SJSA1 (cell line): ENCODE results near the gene PRRG3. TPM values are rescaled to one million over a fixed set of nuclear protein-coding genes. Genes with fewer than 3 reads are reported as not detected.

ENCODE experiments used
- DNase-seq, 2 experiments: peaks; one replicate each; pipeline ENCODE4 v3.0.0-alpha.2; 2015 to 2020; ENCODE audit warnings: low spot score in 2 of 2, low read depth in 1 of 2
- H3K27ac ChIP-seq: fragments of 250-450 bp; sonication (Bioruptor Pico); 2 replicates; pipeline ENCODE4 v1.5.1; 2020; ENCODE audit warnings: mild to moderate bottlenecking, moderate library complexity
- H3K27me3 ChIP-seq: fragments of 250-450 bp; sonication (Bioruptor Pico); replicated peaks from 2 replicates; pipeline ENCODE4 v1.5.1; 2020; ENCODE audit warnings: mild to moderate bottlenecking, moderate library complexity
- H3K36me3 ChIP-seq: fragments of 250-450 bp; sonication (Bioruptor Pico); 2 replicates; pipeline ENCODE4 v1.5.1; 2020; ENCODE audit warnings: mild to moderate bottlenecking
- H3K4me1 ChIP-seq: fragments of 250-450 bp; sonication (Bioruptor Pico); replicated peaks from 2 replicates; pipeline ENCODE4 v1.6.1; 2021; ENCODE audit warnings: mild to moderate bottlenecking
- H3K4me3 ChIP-seq: fragments of 250-450 bp; sonication (Bioruptor Pico); 2 replicates; pipeline ENCODE4 v1.5.1; 2020; ENCODE audit warnings: mild to moderate bottlenecking
- H3K9me3 ChIP-seq: fragments of 250-450 bp; sonication (Bioruptor Pico); replicated peaks from 2 replicates; pipeline ENCODE4 v1.5.1; 2020; ENCODE audit warnings: mild to moderate bottlenecking
- total RNA-seq: library from RNA; depleted of rRNA; stranded (reverse); fragments of >200 nt; shearing (Covaris generic); gene quantifications from 2 replicates; pipeline ENCODE4 v1.2.3, GENCODE V29; 2014

Gene PRRG3
- total RNA-seq, 1 experiment from 2014 or later: not detected

DNA sequence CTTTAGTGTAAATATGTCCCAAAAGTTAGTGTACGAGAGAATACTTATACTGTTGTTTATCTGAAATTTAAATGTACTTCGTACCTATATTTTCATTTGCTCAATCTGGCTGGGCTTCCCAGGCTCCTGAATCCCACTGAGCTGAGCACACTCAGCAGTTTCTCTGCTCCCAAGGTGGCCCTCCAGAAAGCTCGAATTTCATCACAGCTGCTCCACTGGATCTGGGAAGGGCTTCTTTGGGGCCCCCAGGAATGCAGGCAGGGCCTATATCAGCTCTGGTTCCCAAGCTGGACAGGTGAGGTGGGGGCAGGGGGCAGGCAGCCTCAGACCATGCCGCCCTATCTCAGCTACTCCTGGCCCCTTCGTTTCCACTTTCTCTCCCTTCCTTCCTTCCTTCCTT is 19.1 kb downstream of the PRRG3 start:
- Histone ChIP-seq H3K27ac (no peak overlapping the region), H3K4me3 (no peak overlapping the region), H3K36me3 (no peaks in the 10 kb centered on the region), H3K4me1 (no peaks in the 10 kb centered on the region), H3K27me3 (no peaks in the 10 kb centered on the region), H3K9me3 (no peaks in the 10 kb centered on the region)
- DNase-seq: no peak

DNA sequence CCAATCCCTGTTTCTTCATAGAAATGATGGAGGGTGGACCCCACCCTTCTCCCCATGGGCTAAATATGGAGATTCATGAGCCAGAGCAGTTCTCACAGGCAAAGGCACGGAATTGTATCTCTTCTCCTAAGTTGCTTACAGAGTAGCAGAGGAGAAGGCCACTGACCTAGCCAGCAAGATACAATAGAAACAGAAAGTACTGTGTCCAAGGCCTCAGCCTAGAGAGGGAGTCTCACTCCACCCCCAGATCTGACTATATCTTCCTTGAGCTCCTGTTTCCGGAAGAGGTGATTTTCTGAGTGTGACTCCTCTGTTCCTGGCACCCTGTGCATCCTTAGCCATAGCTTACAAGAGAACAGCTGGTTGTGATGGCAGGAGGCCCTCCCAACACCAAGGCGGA is 20.5 kb downstream of the PRRG3 start, which contains the start of gene FATE1:
TSS of gene FATE1 (plus strand) at position 284 of the 400 bp plus-strand sequence. CDS start at position 369, 85 bp downstream.
- DNase-seq: no peak
- no peaks in the 10 kb centered on the region for H3K9me3 ChIP-seq

DNA sequence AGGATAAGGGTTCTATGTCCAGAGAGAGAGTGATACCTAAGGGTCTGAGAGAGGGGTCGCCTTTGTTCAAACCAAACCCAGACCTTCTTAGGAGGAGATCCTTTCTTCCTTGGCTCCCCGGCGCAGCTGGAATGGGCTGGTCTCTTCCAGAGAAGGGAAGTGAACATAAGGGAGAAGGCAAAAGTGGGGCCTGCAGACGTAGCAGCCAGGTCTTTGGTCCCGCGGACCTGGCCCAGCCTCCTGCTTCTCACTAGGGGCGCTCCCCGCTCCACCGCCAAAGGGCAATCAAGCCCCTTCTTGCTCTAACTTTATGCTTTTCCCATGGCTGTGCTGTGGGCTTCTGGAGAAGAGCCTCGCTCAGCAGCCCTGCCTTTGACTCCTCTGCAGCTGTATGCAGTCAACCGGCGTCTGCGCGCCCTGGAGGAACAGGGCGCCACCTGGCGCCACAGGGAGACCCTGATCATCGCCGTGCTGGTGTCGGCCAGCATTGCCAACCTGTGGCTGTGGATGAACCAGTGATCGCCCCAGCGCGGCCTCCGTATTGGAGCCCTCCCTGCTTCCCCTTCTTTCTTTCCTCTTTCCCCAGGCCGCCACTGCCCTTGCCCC is 27.1 kb downstream of the PRRG3 start:
- no peak for DNase-seq
- Histone ChIP-seq H3K4me3 (no peak overlapping the region), H3K36me3 (no peaks in the 10 kb centered on the region), H3K27me3 (no peaks in the 10 kb centered on the region), H3K9me3 (no peaks in the 10 kb centered on the region), H3K4me1 (no peaks in the 10 kb centered on the region), H3K27ac (no peak overlapping the region)

More for the DNA sequence above, 20.5 kb downstream of the PRRG3 start, which contains the start of gene FATE1:
- no peak within 1 kb of the TSS for H3K4me3 ChIP-seq
- no peaks in the 10 kb centered on the region for H3K4me1 ChIP-seq
- H3K27ac ChIP-seq: no peak within 1 kb of the TSS
- no peaks in the 10 kb centered on the region for H3K27me3 ChIP-seq
- H3K36me3 ChIP-seq: no peaks in the 10 kb centered on the region

DNA sequence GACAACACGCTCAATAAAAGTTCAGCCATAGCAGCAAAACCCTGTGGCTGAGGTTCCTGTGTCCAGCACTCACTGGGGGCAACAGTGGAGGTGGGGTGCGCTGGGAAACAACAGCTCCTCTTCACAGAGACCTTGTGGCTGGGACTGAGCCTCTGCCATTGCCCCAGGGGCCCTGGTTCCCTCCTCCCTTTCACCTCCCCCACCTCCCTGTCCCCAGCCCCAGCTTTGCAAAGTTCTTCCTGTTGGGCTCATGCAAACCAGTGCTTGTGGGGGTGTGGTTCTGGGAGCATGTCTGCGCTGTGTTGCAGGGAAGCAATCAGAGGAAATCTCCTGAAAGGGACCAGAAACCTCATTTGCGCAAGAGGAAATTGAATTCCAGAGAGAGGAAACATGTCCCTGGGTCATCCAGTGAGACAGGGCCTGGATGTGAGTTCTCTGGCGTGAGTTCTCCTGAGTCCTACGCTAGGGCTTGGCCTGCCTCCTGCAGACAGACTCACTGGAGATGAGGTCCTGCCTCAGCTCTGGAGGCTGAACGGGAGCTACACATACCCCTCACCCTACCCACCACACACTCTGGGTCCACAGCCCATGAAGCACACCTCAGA is 28.0 kb downstream of the PRRG3 start:
- Histone ChIP-seq H3K27ac (no peak overlapping the region), H3K4me3 (no peak overlapping the region), H3K4me1 (no peaks in the 10 kb centered on the region), H3K27me3 (no peaks in the 10 kb centered on the region), H3K9me3 (no peaks in the 10 kb centered on the region), H3K36me3 (no peaks in the 10 kb centered on the region)
- DNase-seq: no peak

DNA sequence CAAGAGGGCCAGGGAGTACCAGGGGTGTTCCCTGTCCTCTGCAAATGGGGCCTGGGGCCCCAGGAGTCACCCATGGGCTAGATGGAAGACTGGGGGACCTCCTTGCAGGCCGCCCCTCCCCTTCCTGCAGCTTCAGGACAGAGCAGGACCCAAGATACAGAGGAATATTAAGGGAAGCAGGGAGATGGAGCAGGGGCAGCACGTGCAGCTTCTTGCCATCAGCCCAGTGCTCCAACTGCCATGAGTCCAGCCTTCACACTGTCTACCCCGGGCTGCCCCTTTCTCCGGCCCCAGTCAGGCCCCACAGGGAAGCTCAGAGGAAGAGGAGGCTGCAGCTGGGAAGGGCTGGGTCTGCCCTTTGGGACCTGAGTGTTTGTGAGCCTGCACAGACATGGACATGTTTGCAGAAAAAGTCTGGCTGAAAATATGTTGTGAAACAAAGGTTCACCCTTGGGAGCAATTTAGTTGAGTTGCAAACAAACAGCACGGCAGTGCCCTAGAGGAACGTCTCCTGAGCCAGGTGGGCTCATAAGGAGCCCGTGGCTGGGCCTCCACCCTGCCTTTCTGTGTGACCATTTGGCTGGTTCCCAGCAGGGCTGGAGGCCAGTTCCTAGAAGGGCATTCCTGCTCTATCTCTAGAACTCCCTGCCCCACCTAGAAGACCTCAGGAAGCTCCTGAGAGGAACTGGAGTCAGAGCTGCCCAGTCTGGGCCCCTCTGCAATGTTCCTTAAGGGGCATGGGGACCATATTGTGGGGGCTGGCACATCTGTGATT is 29.5 kb downstream of the PRRG3 start:
- Histone ChIP-seq H3K4me3 (no peak overlapping the region), H3K27me3 (no peaks in the 10 kb centered on the region), H3K9me3 (no peaks in the 10 kb centered on the region), H3K36me3 (no peaks in the 10 kb centered on the region), H3K27ac (no peak overlapping the region), H3K4me1 (no peaks in the 10 kb centered on the region)
- no peak for DNase-seq

DNA sequence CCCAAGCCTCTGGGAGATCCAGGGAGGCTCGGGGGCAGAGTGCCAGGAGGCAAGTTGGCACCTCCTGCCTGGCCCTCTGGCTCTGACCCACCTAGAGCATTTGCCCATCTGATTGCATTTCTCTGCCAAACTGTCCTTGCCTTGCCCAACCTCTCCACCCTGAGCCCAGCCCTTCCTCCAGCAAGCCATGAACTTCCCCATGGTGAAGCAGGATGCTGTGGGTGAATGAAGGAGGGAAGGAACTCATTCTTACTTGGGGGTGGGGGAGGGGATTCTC is 30.0 kb downstream of the PRRG3 start:
- H3K4me3 ChIP-seq: no peak overlapping the region
- H3K4me1 ChIP-seq: no peaks in the 10 kb centered on the region
- no peak for DNase-seq
- H3K27ac ChIP-seq: no peak overlapping the region
- no peaks in the 10 kb centered on the region for H3K36me3 ChIP-seq
- H3K9me3 ChIP-seq: no peaks in the 10 kb centered on the region
- no peaks in the 10 kb centered on the region for H3K27me3 ChIP-seq

DNA sequence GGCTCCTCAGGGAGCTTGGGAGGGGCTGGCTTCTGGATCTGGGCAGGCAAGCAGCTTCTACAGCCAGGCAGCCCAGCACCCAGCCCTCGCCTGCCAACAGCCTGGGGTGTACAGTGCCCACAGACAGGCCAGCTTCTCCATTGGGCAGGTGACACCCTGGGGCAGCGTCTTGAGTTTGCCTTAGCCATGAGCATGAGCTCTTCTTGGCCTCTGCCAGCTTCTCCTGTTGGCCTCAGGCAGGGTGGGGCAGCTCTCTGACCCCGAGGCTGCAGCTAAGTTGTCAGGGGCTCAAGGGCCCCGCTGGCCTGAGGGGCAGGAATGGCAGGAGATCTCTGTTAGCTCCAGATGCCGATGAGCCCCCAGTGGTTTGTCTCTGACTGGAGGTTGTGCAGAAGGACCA is 31.5 kb downstream of the PRRG3 start:
- Histone ChIP-seq H3K4me3 (no peak overlapping the region), H3K4me1 (no peaks in the 10 kb centered on the region), H3K36me3 (no peaks in the 10 kb centered on the region), H3K27ac (no peak overlapping the region), H3K27me3 (no peaks in the 10 kb centered on the region), H3K9me3 (no peaks in the 10 kb centered on the region)
- no peak for DNase-seq

DNA sequence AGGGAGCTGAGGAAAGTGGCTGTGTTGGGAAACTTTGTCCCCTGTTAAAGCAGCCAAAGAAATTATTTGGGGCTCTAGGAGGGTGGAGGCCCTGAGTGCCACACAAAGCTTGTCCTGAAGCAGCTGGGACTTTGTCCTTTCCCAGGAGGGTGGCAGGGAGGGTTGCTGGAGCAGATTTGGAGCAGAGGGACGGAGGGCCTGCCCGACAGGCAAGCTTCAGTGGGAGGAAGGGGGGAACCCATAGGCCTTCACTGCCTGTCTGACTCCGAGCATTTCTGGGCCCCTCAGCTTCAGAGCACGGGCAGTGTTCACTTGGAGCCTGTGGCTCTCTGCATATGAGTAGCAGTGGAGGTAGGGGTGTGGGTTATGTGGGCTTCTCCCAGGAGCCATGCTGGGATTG is 32.1 kb downstream of the PRRG3 start:
- no peaks in the 10 kb centered on the region for H3K36me3 ChIP-seq
- no peaks in the 10 kb centered on the region for H3K4me1 ChIP-seq
- DNase-seq: no peak
- no peak overlapping the region for H3K4me3 ChIP-seq
- H3K9me3 ChIP-seq: no peaks in the 10 kb centered on the region
- no peaks in the 10 kb centered on the region for H3K27me3 ChIP-seq
- H3K27ac ChIP-seq: no peak overlapping the region

DNA sequence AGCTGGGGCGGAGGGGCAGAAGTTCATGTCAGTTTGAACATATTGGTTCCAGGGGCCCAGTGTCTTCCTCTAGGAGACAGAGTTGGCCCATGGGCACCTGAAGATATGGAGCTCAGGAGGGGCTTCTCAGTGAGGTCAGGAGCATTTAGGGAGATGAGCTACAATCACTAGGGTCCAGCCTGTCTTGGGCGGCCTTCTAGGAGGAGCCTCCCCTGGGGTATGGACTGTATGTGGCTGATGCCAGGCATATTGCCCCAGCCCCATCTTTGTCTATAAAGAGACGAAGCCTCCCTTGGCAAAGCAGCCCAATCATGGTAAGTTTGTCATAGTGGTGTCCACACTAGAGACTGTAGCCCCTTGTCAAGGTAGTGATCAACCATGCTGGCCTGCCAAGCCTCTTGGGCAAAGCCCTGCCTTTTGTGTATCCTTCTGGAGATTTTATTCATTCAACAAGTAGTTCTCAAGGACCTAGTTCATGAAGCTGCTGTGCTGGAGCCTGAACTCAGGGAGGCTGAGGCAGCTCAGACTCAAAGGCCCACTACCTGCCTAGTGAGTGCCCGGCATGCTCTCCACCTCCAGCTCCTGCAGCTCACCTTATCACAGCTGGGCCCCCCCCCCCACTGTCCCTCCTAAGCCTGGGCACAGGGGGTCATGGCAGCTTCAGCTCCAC is 33.9 kb downstream of the PRRG3 start:
- no peak overlapping the region for H3K27ac ChIP-seq
- H3K27me3 ChIP-seq: no peaks in the 10 kb centered on the region
- H3K4me3 ChIP-seq: no peak overlapping the region
- H3K9me3 ChIP-seq: no peaks in the 10 kb centered on the region
- H3K4me1 ChIP-seq: no peaks in the 10 kb centered on the region
- H3K36me3 ChIP-seq: no peaks in the 10 kb centered on the region
- DNase-seq: no peak

DNA sequence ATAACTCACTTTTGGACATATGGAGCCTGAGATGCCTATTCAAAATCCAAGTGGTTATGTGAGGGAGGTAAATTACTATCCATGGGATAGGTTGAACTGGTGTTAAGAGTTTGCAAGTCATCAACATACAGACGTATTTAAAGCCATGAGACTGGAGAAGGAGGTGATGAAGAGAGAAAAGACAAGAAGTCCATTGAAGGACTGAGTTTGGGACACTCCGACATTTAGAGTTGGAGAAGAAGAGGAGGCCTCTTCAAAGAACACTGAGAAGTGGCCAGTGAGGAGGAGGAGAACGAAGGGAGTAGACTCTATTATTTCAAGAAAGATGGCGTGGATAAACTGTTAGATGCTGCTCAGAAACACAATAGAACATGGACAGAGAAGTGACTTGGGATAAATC is 39.2 kb downstream of the PRRG3 start, which contains the start of gene CNGA2:
TSS of gene CNGA2 (plus strand) at position 301 of the 400 bp plus-strand sequence. CDS start 3,738 bp downstream, outside the sequence.
- Histone ChIP-seq H3K4me1 (no peaks in the 10 kb centered on the region), H3K27me3 (no peaks in the 10 kb centered on the region), H3K4me3 (no peak within 1 kb of the TSS), H3K27ac (no peak within 1 kb of the TSS), H3K9me3 (no peaks in the 10 kb centered on the region), H3K36me3 (no peaks in the 10 kb centered on the region)
- DNase-seq: no peak

DNA sequence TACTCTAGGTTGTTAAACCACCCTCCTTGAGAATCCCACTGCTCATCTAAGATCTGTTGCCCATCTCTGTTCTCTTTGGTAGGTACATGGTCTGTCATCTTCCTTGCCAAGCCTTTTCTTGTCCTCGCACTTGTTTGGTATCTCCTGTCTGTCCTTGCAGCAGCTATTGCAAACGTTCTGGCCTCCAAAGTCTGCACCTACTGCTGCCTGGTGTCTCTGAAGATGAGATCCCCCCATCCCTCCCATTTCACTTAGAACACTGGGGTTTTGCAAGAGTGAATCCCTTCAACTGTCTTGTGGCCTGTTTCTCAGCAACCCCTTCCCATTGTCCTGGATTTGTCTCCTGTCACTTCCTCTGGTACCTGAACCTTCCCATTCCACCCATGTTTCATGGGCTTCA is 40.0 kb downstream of the PRRG3 start:
- Histone ChIP-seq H3K4me3 (no peak overlapping the region), H3K36me3 (no peaks in the 10 kb centered on the region), H3K27me3 (no peaks in the 10 kb centered on the region), H3K27ac (no peak overlapping the region), H3K9me3 (no peaks in the 10 kb centered on the region), H3K4me1 (no peaks in the 10 kb centered on the region)
- DNase-seq: no peak

DNA sequence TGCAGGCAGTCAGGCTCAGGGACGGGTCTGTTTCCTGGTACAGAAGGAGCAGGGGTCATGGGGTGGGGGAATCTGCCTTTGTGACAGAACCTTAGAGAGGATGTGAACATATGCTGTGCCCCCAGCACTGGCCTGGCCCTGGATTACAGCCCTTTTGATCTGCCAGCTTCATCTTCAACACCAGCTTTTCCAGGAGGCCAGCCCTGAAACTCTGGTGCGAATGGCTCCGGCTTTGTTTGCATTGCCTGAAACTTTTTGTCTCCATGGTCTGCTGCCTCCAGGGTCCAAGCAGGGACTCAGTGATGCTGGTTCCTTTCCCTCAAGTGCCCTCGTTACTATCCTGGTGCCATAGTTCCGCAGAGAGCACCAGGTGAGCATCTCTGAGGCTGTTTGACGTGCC is 41.4 kb downstream of the PRRG3 start:
- Histone ChIP-seq H3K9me3 (no peaks in the 10 kb centered on the region), H3K36me3 (no peaks in the 10 kb centered on the region)
- no peak for DNase-seq

DNA sequence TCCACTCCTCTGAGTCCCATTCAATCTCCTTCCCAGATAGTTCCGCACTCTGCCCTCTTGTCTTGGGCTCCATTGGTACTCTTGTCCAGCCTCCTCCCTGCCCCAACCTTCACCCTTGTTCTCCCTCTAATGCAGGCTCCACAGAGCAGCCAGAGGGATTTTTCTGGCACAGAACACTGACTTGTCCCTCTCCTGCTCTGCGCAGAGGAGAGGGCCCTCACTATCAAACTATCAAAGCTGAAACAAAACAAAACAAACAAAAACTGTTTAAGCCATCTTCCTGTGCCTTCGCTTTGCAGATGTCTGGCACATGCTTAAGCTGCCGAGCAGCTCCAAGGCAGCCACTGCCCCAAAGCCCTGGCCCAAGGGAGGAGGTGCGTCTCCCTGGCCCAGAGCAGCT is 42.2 kb downstream of the PRRG3 start:
- Histone ChIP-seq H3K27me3 (no peaks in the 10 kb centered on the region), H3K9me3 (no peaks in the 10 kb centered on the region), H3K4me1 (no peaks in the 10 kb centered on the region), H3K27ac (no peak overlapping the region), H3K36me3 (no peaks in the 10 kb centered on the region), H3K4me3 (no peak overlapping the region)
- DNase-seq: no peak

More for the DNA sequence above, 41.4 kb downstream of the PRRG3 start:
- Histone ChIP-seq H3K4me3 (no peak overlapping the region), H3K27me3 (no peaks in the 10 kb centered on the region), H3K27ac (no peak overlapping the region), H3K4me1 (no peaks in the 10 kb centered on the region)

DNA sequence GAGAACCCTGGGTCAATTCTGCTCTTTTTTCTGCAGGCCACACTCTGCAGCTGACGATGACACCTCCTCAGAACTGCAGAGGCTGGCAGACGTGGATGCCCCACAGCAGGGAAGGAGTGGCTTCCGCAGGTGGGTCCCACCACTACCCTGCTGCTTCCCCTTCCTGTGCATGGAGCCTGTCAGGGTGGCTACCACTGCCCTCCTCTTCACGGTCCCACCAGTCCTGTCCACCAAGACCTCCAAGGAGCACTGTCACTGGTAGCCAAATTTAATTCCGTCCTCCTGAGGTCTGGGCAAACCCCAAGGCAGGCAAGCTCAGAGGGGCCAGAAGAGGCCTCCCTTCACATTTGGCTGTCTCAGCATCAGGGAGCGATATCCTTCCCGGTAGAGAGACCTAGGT is 43.5 kb downstream of the PRRG3 start:
- H3K4me3 ChIP-seq: no peak overlapping the region

More for the DNA sequence above, 43.5 kb downstream of the PRRG3 start:
- Histone ChIP-seq H3K27me3 (no peaks in the 10 kb centered on the region), H3K36me3 (no peaks in the 10 kb centered on the region), H3K27ac (no peak overlapping the region), H3K9me3 (no peaks in the 10 kb centered on the region), H3K4me1 (no peaks in the 10 kb centered on the region)
- no peak for DNase-seq
